PC-3 (cell line): Measurements from ENCODE around the gene ABHD15. TPM values are rescaled to one million over a fixed set of nuclear protein-coding genes. Genes with fewer than 3 reads are reported as not detected.
A peak's percentile ranks its signal among the peaks of the same experiment; 100 is the strongest.

Experiments
- ATAC-seq: fragments of 200-7000 bp; cut with Tn5 transposase; 2 replicates; pipeline ENCODE4 v1.9.1; 2020; ENCODE audit warnings: mild to moderate bottlenecking, moderate library complexity
- BruUV-seq: library from RNA; stranded (reverse); fragments of 400-500 nt; replicated peaks from 2 replicates; lab custom pipeline; 2021; lab: Mats Ljungman, UMichigan
- CTCF ChIA-PET: fragments of 300-600 bp; sonication (Branson Sonifier 250); formaldehyde crosslinking; loops from one replicate; lab custom pipeline; 2022; ENCODE audit warnings: antibody characterized with exemption; lab: Charles Lee
- POLR2A ChIA-PET: fragments of 300-600 bp; sonication (Branson Sonifier 250); formaldehyde crosslinking; loops from one replicate; lab custom pipeline; 2022; ENCODE audit warnings: antibody characterized with exemption; ENCODE audit not compliant: unreplicated experiment; lab: Charles Lee
- DNase-seq: peaks from one replicate; pipeline ENCODE4 v3.0.0-alpha.2; 2015
- H2AFZ ChIP-seq: fragments of 300-600 bp; sonication (generic); 2 replicates; pipeline ENCODE4 v1.6.0; 2016; ENCODE audit warnings: antibody characterized with exemption, low read length
- H3F3A ChIP-seq: fragments of 300-600 bp; sonication (generic); one replicate; pipeline ENCODE4 v1.6.0; 2017; ENCODE audit warnings: antibody characterized with exemption, low read length, control low read depth, mild to moderate bottlenecking; ENCODE audit not compliant: unreplicated experiment
- H3K27ac ChIP-seq: fragments of 300-600 bp; sonication (generic); 2 replicates; pipeline ENCODE4 v1.5.1; 2016; ENCODE audit warnings: mild to moderate bottlenecking, low read length
- H3K27me3 ChIP-seq: fragments of 300-600 bp; sonication (generic); 2 replicates; pipeline ENCODE4 v1.6.1; 2016; ENCODE audit warnings: low read length, mixed read lengths
- H3K36me3 ChIP-seq: fragments of 300-600 bp; sonication (generic); 2 replicates; pipeline ENCODE4 v1.6.1; 2016; ENCODE audit warnings: low read depth, mixed run types, low read length, mixed read lengths
- H3K4me1 ChIP-seq: fragments of 300-600 bp; sonication (generic); 2 replicates; pipeline ENCODE4 v1.5.1; 2016; ENCODE audit warnings: low read length; ENCODE audit not compliant: insufficient read depth
- H3K4me2 ChIP-seq: fragments of 300-600 bp; sonication (generic); 2 replicates; pipeline ENCODE4 v1.6.0; 2016; ENCODE audit warnings: low read length
- H3K4me3 ChIP-seq: fragments of 300-600 bp; sonication (generic); 2 replicates; pipeline ENCODE4 v1.5.1; 2016; ENCODE audit warnings: mild to moderate bottlenecking, low read length, mixed read lengths
- H3K79me2 ChIP-seq: fragments of 300-600 bp; sonication (generic); 2 replicates; pipeline ENCODE4 v1.6.1; 2017; ENCODE audit warnings: low read length, mixed read lengths
- H3K9ac ChIP-seq: fragments of 300-600 bp; sonication (generic); 2 replicates; pipeline ENCODE4 v1.6.0; 2016; ENCODE audit warnings: mild to moderate bottlenecking, low read length
- H3K9me2 ChIP-seq: fragments of 300-600 bp; sonication (generic); replicated peaks from 2 replicates; pipeline ENCODE4 v1.6.1; 2016; ENCODE audit warnings: mixed run types, low read length, mixed read lengths
- H3K9me3 ChIP-seq: fragments of 300-600 bp; sonication (generic); 2 replicates; pipeline ENCODE4 v1.6.1; 2016; ENCODE audit warnings: low read length, mixed read lengths
- H4K20me1 ChIP-seq: fragments of 300-600 bp; sonication (generic); 2 replicates; pipeline ENCODE4 v1.6.1; 2016; ENCODE audit warnings: low read length, mixed read lengths
- CTCF ChIP-seq: fragments of 300-600 bp; sonication (generic); conservative IDR thresholded peaks from 2 replicates; pipeline ENCODE4 v1.5.1; 2017; ENCODE audit warnings: antibody characterized with exemption, low read depth, mild to moderate bottlenecking, low read length
- EZH2 ChIP-seq: fragments of 300-600 bp; sonication (generic); IDR thresholded peaks from one replicate; pipeline ENCODE4 v1.6.1; 2017; ENCODE audit warnings: antibody characterized with exemption, mild to moderate bottlenecking, low read length; ENCODE audit not compliant: unreplicated experiment
- EZH2phosphoT487 ChIP-seq: fragments of 300-600 bp; sonication (generic); IDR thresholded peaks from 2 replicates; pipeline ENCODE4 v1.6.1; 2018; ENCODE audit warnings: mild to moderate bottlenecking, antibody characterized with exemption, low read length, borderline replicate concordance
- intact Hi-C: fragments of 100-400 bp; cut with micrococcal nuclease; formaldehyde crosslinking; loops from 2 replicates; pipeline ENCODE4 v1.9.0; 2023
- total RNA-seq: library from RNA; depleted of rRNA; stranded (reverse); fragments of >200 nt; gene quantifications from 2 replicates; pipeline ENCODE4 v1.2.3, GENCODE V29; 2014

Gene ABHD15
- total RNA-seq, 1 experiment from 2014 or later: 6.3 TPM

GRCh38 chr17:29568331-29569244, 1.8 kb upstream of the ABHD15 start, which contains the start of gene TP53I13:
TP53I13 (plus strand) TSS chr17:29568701; CDS start chr17:29568759, 58 bp downstream.
- DNase-seq (peak; percentile 74), ATAC-seq (peak; percentile 51)
- H3K79me2 ChIP-seq: no peaks in the 10 kb centered on the region
- H3K36me3 ChIP-seq: no peaks in the 10 kb centered on the region
- ChIA-PET CTCF (interaction anchor here (0.9 kb wide), 1 partner anchor 13 kb away, joined by 3 read pairs; no protein-coding TSS in a partner anchor), POLR2A (no interaction called here)
- BruUV-seq: no TSS peak
- no peaks in the 10 kb centered on the region for H3K27me3 ChIP-seq
- TF ChIP-seq EZH2phosphoT487 (no peak), CTCF (no peak), EZH2 (no peak)
- H3K9ac ChIP-seq: peak within 1 kb of the TSS; percentile 57
- H3K4me2 ChIP-seq: peak within 1 kb of the TSS; percentile 98
- peak within 1 kb of the TSS; percentile 88 for H2AFZ ChIP-seq
- peak within 1 kb of the TSS; percentile 85 for H3K4me3 ChIP-seq
- intact Hi-C loops: no loop called here
- no peaks in the 10 kb centered on the region for H3K9me2 ChIP-seq
- peak within 1 kb of the TSS; percentile 19; the same call in 1 of the 2 replicates for H3K27ac ChIP-seq
- peaks cover 7% of the 10 kb centered on the region; the same call in 1 of the 2 replicates for H3K4me1 ChIP-seq
- no peaks in the 10 kb centered on the region for H4K20me1 ChIP-seq
- no peaks in the 10 kb centered on the region for H3K9me3 ChIP-seq
- no peaks in the 10 kb centered on the region for H3F3A ChIP-seq

GRCh38 chr17:29567554-29568330, 905 bp upstream of the ABHD15 start:
- no peaks in the 10 kb centered on the region for H3F3A ChIP-seq
- H3K9me3 ChIP-seq: no peaks in the 10 kb centered on the region
- peak overlapping the region; percentile 85 for H3K4me3 ChIP-seq
- BruUV-seq: TSS peak; percentile 66
- peak; percentile 47 for DNase-seq
- intact Hi-C loops: no loop called here
- H3K4me2 ChIP-seq: peak overlapping the region; percentile 98
- H3K36me3 ChIP-seq: no peaks in the 10 kb centered on the region
- H3K27ac ChIP-seq: peak overlapping the region; percentile 19; the same call in 1 of the 2 replicates
- H3K9me2 ChIP-seq: no peaks in the 10 kb centered on the region
- CTCF ChIA-PET: interaction anchor here (0.6 kb wide), 1 partner anchor 317 kb away, joined by 3 read pairs; no protein-coding TSS in a partner anchor
- no peaks in the 10 kb centered on the region for H3K27me3 ChIP-seq
- peaks cover 7% of the 10 kb centered on the region; the same call in 1 of the 2 replicates for H3K4me1 ChIP-seq
- POLR2A ChIA-PET: no interaction called here
- ATAC-seq: peak; percentile 52
- peak overlapping the region; percentile 85 for H2AFZ ChIP-seq
- H3K9ac ChIP-seq: peak overlapping the region; percentile 34; the same call in 1 of the 2 replicates
- TF ChIP-seq CTCF: peak; percentile 35
- TF ChIP-seq EZH2phosphoT487: no peak
- H4K20me1 ChIP-seq: no peaks in the 10 kb centered on the region
- no peaks in the 10 kb centered on the region for H3K79me2 ChIP-seq
